GM19099 (cell line): Measurements from ENCODE around the gene PRCC.

ENCODE experiments used
- POLR2A ChIP-seq: IDR thresholded peaks from 3 replicates; pipeline ENCODE4 v1.6.1; 2011; ENCODE audit warnings: low read depth; ENCODE audit not compliant: insufficient read length; ENCODE audit errors: extremely low read depth

PRCC gene

DNA sequence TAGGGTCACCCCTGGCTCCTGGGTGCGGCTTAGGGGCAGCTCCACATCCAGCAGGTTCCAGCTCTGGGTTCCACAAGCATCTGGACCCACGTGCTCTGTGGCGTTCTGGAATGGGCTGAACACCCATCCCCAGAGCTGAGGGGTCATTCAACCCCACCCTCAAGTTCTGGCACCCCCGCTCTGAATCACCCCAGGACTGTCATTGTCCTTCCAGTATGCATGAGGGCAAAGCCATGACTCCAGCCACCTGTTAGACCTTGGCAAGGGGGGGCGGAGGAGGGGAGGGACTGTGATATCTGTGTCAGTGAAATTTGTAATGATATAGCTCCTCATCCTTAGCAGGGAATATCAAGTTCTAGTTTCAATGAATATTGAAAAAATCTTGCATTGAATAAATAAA, 79.3 kb downstream of the PRCC start:
- TF ChIP-seq POLR2A, result no peak

DNA sequence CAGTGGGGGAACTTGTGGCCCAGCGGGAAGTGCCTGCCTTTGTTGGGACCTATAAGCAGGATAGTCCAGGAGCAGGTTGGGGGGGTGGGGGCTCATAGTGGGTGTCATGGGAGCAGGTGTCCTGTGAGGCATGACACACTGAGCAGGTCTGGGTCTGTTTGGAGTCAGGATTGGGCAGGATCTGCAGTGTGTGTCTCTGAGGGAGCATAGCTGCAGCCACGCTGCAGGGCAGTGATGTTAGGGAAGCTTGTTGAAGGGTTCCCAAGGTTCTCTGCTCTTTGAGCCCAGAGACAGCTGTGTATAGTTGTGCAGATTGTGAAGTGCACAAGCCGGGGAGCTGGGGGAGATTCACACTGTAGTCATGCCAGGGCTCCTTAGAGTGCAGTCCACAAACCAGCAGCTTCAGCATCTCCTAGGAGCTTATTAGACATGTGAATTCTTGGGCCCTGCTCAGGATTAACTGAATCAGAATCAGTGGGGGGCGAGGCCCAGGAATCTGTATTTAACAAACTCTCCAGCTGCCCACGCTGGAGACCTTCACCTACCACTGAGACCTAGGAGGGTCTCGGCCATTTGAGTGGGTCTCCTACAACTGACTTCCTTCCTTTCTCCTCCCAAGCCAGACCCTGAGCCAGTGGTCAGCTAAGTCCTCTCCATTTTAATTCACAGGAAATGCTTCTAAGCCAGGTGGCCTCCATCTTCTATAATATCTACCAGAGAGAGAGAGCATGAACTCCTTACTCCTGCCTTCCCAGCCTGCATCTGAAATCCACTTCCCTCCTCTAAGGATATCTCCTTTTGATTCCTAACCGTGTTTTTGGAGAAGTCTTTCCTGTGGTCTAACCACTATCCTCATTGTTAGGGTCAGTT, 80.5 kb downstream of the PRCC start:
- no peak for TF ChIP-seq POLR2A

DNA sequence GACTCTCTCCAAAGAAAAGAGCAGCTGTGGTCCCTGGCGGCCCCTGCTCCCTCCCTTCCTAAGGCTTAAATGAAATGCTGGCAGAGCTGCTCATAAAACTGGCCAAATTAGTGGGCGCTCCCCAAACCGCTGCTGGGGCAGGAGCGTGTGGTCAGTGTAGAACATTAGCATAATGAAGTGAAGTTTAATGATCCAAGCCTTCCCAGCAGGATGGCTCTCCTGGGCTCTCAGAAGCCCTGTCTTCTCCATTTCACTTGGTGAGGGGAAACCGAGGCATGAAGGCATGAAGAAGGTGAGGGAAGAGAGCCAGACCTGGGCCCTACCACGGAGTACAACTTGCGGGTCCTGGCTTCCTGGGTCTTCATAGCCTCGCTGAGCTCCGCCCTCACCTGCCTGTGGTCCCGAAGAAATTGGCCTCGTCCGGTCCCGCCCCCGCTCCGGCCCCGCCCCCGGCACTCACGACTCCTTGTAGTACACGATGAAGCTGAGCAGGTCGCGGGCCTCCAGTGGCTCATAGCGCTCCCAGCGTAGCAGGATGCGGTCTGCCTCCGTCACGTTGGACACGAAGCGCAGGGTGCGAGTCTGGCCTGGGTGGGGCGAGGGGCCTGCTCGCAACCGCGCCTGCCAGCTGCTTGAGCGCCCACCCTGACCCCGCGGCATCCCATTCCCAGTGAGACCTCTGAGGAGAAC, 81.3 kb downstream of the PRCC start:
- no peak for TF ChIP-seq POLR2A

DNA sequence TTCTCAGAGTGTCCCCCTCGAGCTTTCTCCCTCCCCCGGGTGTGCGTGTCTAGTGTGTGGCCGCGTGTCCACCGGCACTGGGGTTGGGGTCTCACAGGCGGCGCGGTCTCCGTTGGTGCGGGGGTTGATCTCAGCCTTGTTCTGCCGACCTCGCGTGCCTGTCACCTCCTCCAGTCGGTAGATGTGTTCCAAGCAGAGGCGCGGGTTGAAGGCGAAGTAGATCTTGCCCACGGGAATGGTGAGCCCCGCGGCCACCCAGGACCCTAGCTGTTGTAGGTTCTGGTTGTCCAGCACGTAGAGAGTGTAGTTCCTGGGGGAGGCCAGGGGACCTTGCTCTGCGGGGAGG, 81.8 kb downstream of the PRCC start:
- no peak for TF ChIP-seq POLR2A
